SK-N-SH treated with all-trans-retinoic acid at 6 μM for 48 hours (cell line): ENCODE measurements around the gene LOXHD1.

Experiments used
- ARNTL ChIP-seq: fragments of 450-650 bp; formaldehyde crosslinking; IDR thresholded peaks from 2 replicates; pipeline ENCODE4 v1.5.0; 2020; ENCODE audit warnings: low read depth, mild to moderate bottlenecking, moderate library complexity, borderline replicate concordance
- CREB5 ChIP-seq: fragments of 250-450 bp; sonication (Bioruptor Pico); IDR thresholded peaks from 2 replicates; pipeline ENCODE4 v1.5.1; 2020; ENCODE audit warnings: low read depth, mild to moderate bottlenecking, moderate library complexity
- RARB ChIP-seq: fragments of 250-450 bp; sonication (Bioruptor Pico); IDR thresholded peaks from 2 replicates; pipeline ENCODE4 v1.8.0; 2021; ENCODE audit warnings: mild to moderate bottlenecking, moderate library complexity
- ZFP3 ChIP-seq: fragments of 250-450 bp; sonication (Bioruptor Pico); IDR thresholded peaks from 2 replicates; pipeline ENCODE4 v1.5.0; 2020; ENCODE audit warnings: mild to moderate bottlenecking, moderate library complexity
- ZNF8 ChIP-seq: fragments of 450-650 bp; formaldehyde crosslinking; IDR thresholded peaks from 2 replicates; pipeline ENCODE4 v1.5.0; 2020; ENCODE audit warnings: mild to moderate bottlenecking, moderate library complexity
- TF ChIP-seq, protein P1 (sequence below): fragments of 250-450 bp; sonication (Bioruptor Pico); IDR thresholded peaks from 2 replicates; pipeline ENCODE4 v1.8.0; 2020; ENCODE audit warnings: mild to moderate bottlenecking, moderate library complexity, borderline replicate concordance

GRCh38 chr18:46555724-46556123 is 101.3 kb downstream of the LOXHD1 start:
- TF ChIP-seq CREB5 = no peak
- TF ChIP-seq ZNF8 (CRISPR knock-in tag) = no peak
- TF ChIP-seq, protein P1, sequence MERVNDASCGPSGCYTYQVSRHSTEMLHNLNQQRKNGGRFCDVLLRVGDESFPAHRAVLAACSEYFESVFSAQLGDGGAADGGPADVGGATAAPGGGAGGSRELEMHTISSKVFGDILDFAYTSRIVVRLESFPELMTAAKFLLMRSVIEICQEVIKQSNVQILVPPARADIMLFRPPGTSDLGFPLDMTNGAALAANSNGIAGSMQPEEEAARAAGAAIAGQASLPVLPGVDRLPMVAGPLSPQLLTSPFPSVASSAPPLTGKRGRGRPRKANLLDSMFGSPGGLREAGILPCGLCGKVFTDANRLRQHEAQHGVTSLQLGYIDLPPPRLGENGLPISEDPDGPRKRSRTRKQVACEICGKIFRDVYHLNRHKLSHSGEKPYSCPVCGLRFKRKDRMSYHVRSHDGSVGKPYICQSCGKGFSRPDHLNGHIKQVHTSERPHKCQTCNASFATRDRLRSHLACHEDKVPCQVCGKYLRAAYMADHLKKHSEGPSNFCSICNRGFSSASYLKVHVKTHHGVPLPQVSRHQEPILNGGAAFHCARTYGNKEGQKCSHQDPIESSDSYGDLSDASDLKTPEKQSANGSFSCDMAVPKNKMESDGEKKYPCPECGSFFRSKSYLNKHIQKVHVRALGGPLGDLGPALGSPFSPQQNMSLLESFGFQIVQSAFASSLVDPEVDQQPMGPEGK (CRISPR knock-in tag) = no peak
- TF ChIP-seq RARB (CRISPR knock-in tag) = no peak
- no peak for TF ChIP-seq ZFP3 (CRISPR knock-in tag)
- no peak for TF ChIP-seq ARNTL
